Calu3 (cell line): ENCODE data around the gene MSANTD3. TPM values are rescaled to one million over a fixed set of nuclear protein-coding genes. Genes with fewer than 3 reads are reported as not detected.

ENCODE experiments used
- BruUV-seq: library from RNA; stranded (reverse); fragments of 400-500 nt; replicated peaks from 2 replicates; lab custom pipeline; 2021; lab: Mats Ljungman, UMichigan
- CTCF ChIA-PET: fragments of 300-600 bp; sonication (Branson Sonifier 250); formaldehyde crosslinking; loops from one replicate; lab custom pipeline; 2022; ENCODE audit warnings: antibody characterized with exemption; lab: Charles Lee
- DNase-seq: peaks from one replicate; pipeline ENCODE4 v3.0.0; 2022
- H3K27ac Mint-ChIP-seq: one replicate; pipeline ENCODE4 v1.8.0; 2022; ENCODE audit warnings: mixed read lengths; ENCODE audit not compliant: unreplicated experiment
- H3K27me3 Mint-ChIP-seq: one replicate; pipeline ENCODE4 v1.8.0; 2022; ENCODE audit warnings: mixed read lengths; ENCODE audit not compliant: unreplicated experiment
- H3K36me3 Mint-ChIP-seq: one replicate; pipeline ENCODE4 v1.8.0; 2022; ENCODE audit warnings: mild to moderate bottlenecking, moderate library complexity, mixed read lengths; ENCODE audit not compliant: insufficient read depth, unreplicated experiment
- H3K4me1 Mint-ChIP-seq: one replicate; pipeline ENCODE4 v1.8.0; 2022; ENCODE audit warnings: mild to moderate bottlenecking, low read depth, mixed read lengths; ENCODE audit not compliant: unreplicated experiment
- H3K4me3 Mint-ChIP-seq: one replicate; pipeline ENCODE4 v1.8.0; 2022; ENCODE audit warnings: mild to moderate bottlenecking, low read depth, moderate library complexity, mixed read lengths; ENCODE audit not compliant: unreplicated experiment
- H3K9me3 Mint-ChIP-seq: one replicate; pipeline ENCODE4 v1.8.0; 2022; ENCODE audit warnings: low read depth, mixed read lengths; ENCODE audit not compliant: unreplicated experiment
- CTCF ChIP-seq: fragments of 200-600 bp; IDR thresholded peaks from one replicate; pipeline ENCODE4 v1.8.0; 2022; ENCODE audit warnings: antibody characterized with exemption; ENCODE audit not compliant: unreplicated experiment
- intact Hi-C: fragments of 100-400 bp; cut with micrococcal nuclease; formaldehyde crosslinking; loops from one replicate; pipeline ENCODE4 v1.10.0; 2022; ENCODE audit not compliant: unreplicated experiment
- total RNA-seq: library from RNA; stranded (reverse); gene quantifications from 2 replicates; pipeline ENCODE4 v1.2.3, GENCODE V29; 2022

Gene MSANTD3
- total RNA-seq, 1 experiment from 2014 or later, result 23.5 TPM

- TF ChIP-seq CTCF, result no peak
- no peak for DNase-seq
- CTCF ChIA-PET, result no interaction called here
- no peaks in the 10 kb centered on the region for H3K9me3 Mint-ChIP-seq
- H3K27me3 Mint-ChIP-seq, result no peaks in the 10 kb centered on the region
- no TSS peak for BruUV-seq
- intact Hi-C loops, result no loop called here
- peaks cover 20% of the 10 kb centered on the region for H3K36me3 Mint-ChIP-seq
- no peak overlapping the region for H3K4me3 Mint-ChIP-seq
- peaks cover 32% of the 10 kb centered on the region for H3K4me1 Mint-ChIP-seq
- H3K27ac Mint-ChIP-seq, result no peak overlapping the region
Observed at GRCh38 chr9:100431886-100432285, 4.9 kb downstream of the MSANTD3 start.

GRCh38 chr9:100432736-100433135 lies 5.8 kb downstream of the MSANTD3 start:
- H3K4me3 Mint-ChIP-seq, result no peak overlapping the region
- no peak overlapping the region for H3K27ac Mint-ChIP-seq
- no TSS peak for BruUV-seq
- TF ChIP-seq CTCF, result no peak
- DNase-seq, result no peak
- no peaks in the 10 kb centered on the region for H3K27me3 Mint-ChIP-seq
- H3K36me3 Mint-ChIP-seq, result peaks cover 18% of the 10 kb centered on the region
- H3K9me3 Mint-ChIP-seq, result no peaks in the 10 kb centered on the region
- CTCF ChIA-PET, result no interaction called here
- intact Hi-C loops, result no loop called here
- H3K4me1 Mint-ChIP-seq, result peaks cover 33% of the 10 kb centered on the region

GRCh38 chr9:100436571-100436970 lies 9.6 kb downstream of the MSANTD3 start:
- DNase-seq, result no peak
- no peak for TF ChIP-seq CTCF
- CTCF ChIA-PET, result interaction anchor here (0.5 to 0.6 kb wide), 2 partner anchors 57 to 313 kb away, joined by 3 to 4 read pairs; no protein-coding TSS in a partner anchor
- no peaks in the 10 kb centered on the region for H3K27me3 Mint-ChIP-seq
- intact Hi-C loops, result no loop called here
- no peaks in the 10 kb centered on the region for H3K36me3 Mint-ChIP-seq
- peaks cover 11% of the 10 kb centered on the region for H3K4me1 Mint-ChIP-seq
- H3K27ac Mint-ChIP-seq, result no peak overlapping the region
- no peaks in the 10 kb centered on the region for H3K9me3 Mint-ChIP-seq
- BruUV-seq, result no TSS peak
- no peak overlapping the region for H3K4me3 Mint-ChIP-seq

GRCh38 chr9:100437860-100438805 lies 11.2 kb downstream of the MSANTD3 start:
- no peaks in the 10 kb centered on the region for H3K27me3 Mint-ChIP-seq
- CTCF ChIA-PET, result interaction anchor here (0.6 to 1.0 kb wide), 2 partner anchors 12 to 13 kb away, joined by 4 read pairs; no protein-coding TSS in a partner anchor
- intact Hi-C loops, result no loop called here
- no peak overlapping the region for H3K4me3 Mint-ChIP-seq
- peak; percentile 70 for DNase-seq
- no peaks in the 10 kb centered on the region for H3K9me3 Mint-ChIP-seq
- H3K27ac Mint-ChIP-seq, result no peak overlapping the region
- TF ChIP-seq CTCF, result peak; percentile 65
- H3K4me1 Mint-ChIP-seq, result peaks cover 11% of the 10 kb centered on the region
- no TSS peak for BruUV-seq
- peaks cover 3% of the 10 kb centered on the region for H3K36me3 Mint-ChIP-seq
